ENCODE measurements around the gene CRABP2.

Gene CRABP2

GRCh38 chr1:156741481-156741983 is 36.1 kb upstream of the CRABP2 start:
- H3K36me3 ChIP-seq (ENCODE audit: control insufficient read depth, insufficient read depth, low read length), result peaks cover 19% of the 10 kb centered on the region

GRCh38 chr1:156740741-156741480 is 35.5 kb upstream of the CRABP2 start, which contains the start of gene MRPL24:
Gene MRPL24 (minus strand): TSS chr1:156741088. CDS start chr1:156738704, 2,384 bp downstream.
- Histone ChIP-seq H3K27ac (ENCODE audit: insufficient read depth, low read depth, low read length, poor library complexity, severe bottlenecking) (peak within 1 kb of the TSS; percentile 77), H3K36me3 (ENCODE audit: control insufficient read depth, insufficient read depth, low read length) (peaks cover 23% of the 10 kb centered on the region), H3K9me3 (ENCODE audit: control insufficient read depth, low read length) (no peaks in the 10 kb centered on the region), H3K4me3 (ENCODE audit: insufficient read depth, low read depth, low read length) (peak within 1 kb of the TSS; percentile 69), H3K27me3 (ENCODE audit: control insufficient read depth, insufficient read depth, low read length, poor library complexity, severe bottlenecking) (no peaks in the 10 kb centered on the region), H3K4me1 (ENCODE audit: control insufficient read depth, insufficient read depth, low read length) (peaks cover 20% of the 10 kb centered on the region)
- WGBS, 2 experiments, result 0 to 1% methylated on average over 38 of the region's 38 CpGs

More at GRCh38 chr1:156741481-156741983, 36.1 kb upstream of the CRABP2 start:
- peaks cover 24% of the 10 kb centered on the region for H3K4me1 ChIP-seq (ENCODE audit: control insufficient read depth, insufficient read depth, low read length)
- 49 to 53% methylated on average over 8 of the region's 8 CpGs for WGBS, 2 experiments
- H3K27ac ChIP-seq (ENCODE audit: insufficient read depth, low read depth, low read length, poor library complexity, severe bottlenecking), result peak overlapping the region; percentile 77
- H3K27me3 ChIP-seq (ENCODE audit: control insufficient read depth, insufficient read depth, low read length, poor library complexity, severe bottlenecking), result no peaks in the 10 kb centered on the region
- peak overlapping the region; percentile 2 for H3K4me3 ChIP-seq (ENCODE audit: insufficient read depth, low read depth, low read length)
- no peaks in the 10 kb centered on the region for H3K9me3 ChIP-seq (ENCODE audit: control insufficient read depth, low read length)

DNA sequence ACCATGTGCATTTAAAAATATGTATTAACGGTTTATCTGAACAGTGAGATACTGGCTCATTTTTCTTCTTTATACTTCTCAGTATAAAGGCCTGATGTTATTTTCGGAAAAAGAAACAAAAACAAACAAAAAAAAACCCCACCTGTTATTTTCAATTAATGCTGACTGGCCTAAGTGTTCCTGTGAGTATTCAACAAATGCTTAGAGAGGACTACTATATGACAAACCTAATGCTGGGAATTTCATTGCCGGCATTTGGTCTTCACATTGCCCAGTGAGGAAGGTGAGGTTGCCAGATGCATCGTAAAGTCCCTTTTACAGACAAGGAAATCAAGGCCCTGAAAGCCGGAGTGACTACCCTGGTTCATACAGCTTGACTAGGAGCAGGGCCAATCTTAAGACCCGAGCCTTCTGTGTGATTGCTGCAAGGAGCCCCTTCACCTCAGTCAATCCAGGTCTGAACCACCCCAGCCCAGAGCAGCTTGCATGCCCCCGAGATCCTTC is 34.9 kb upstream of the CRABP2 start:
- no peaks in the 10 kb centered on the region for H3K27me3 ChIP-seq (ENCODE audit: control insufficient read depth, insufficient read depth, low read length, poor library complexity, severe bottlenecking)
- H3K27ac ChIP-seq (ENCODE audit: insufficient read depth, low read depth, low read length, poor library complexity, severe bottlenecking), result peak overlapping the region; percentile 33
- H3K36me3 ChIP-seq (ENCODE audit: control insufficient read depth, insufficient read depth, low read length), result peaks cover 23% of the 10 kb centered on the region
- peaks cover 14% of the 10 kb centered on the region for H3K4me1 ChIP-seq (ENCODE audit: control insufficient read depth, insufficient read depth, low read length)
- 35 to 41% methylated on average over 6 to 7 of the region's 7 CpGs for WGBS, 2 experiments
- H3K4me3 ChIP-seq (ENCODE audit: insufficient read depth, low read depth, low read length), result peak overlapping the region; percentile 69
- no peaks in the 10 kb centered on the region for H3K9me3 ChIP-seq (ENCODE audit: control insufficient read depth, low read length)

- Histone ChIP-seq H3K27ac (ENCODE audit: insufficient read depth, low read depth, low read length, poor library complexity, severe bottlenecking) (no peak overlapping the region), H3K27me3 (ENCODE audit: control insufficient read depth, insufficient read depth, low read length, poor library complexity, severe bottlenecking) (no peaks in the 10 kb centered on the region), H3K36me3 (ENCODE audit: control insufficient read depth, insufficient read depth, low read length) (peaks cover 24% of the 10 kb centered on the region), H3K4me3 (ENCODE audit: insufficient read depth, low read depth, low read length) (no peak overlapping the region), H3K4me1 (ENCODE audit: control insufficient read depth, insufficient read depth, low read length) (peaks cover 10% of the 10 kb centered on the region), H3K9me3 (ENCODE audit: control insufficient read depth, low read length) (no peaks in the 10 kb centered on the region)
- WGBS, 2 experiments, result 89 to 100% methylated on average over 2 of the region's 2 CpGs
Measured at GRCh38 chr1:156738916-156739315, 33.5 kb upstream of the CRABP2 start.

GRCh38 chr1:156738407-156738806 is 33.0 kb upstream of the CRABP2 start:
- Histone ChIP-seq H3K4me3 (ENCODE audit: insufficient read depth, low read depth, low read length) (no peak overlapping the region), H3K4me1 (ENCODE audit: control insufficient read depth, insufficient read depth, low read length) (peaks cover 10% of the 10 kb centered on the region), H3K27me3 (ENCODE audit: control insufficient read depth, insufficient read depth, low read length, poor library complexity, severe bottlenecking) (no peaks in the 10 kb centered on the region), H3K36me3 (ENCODE audit: control insufficient read depth, insufficient read depth, low read length) (peaks cover 20% of the 10 kb centered on the region), H3K27ac (ENCODE audit: insufficient read depth, low read depth, low read length, poor library complexity, severe bottlenecking) (no peak overlapping the region), H3K9me3 (ENCODE audit: control insufficient read depth, low read length) (no peaks in the 10 kb centered on the region)
- WGBS, 2 experiments, result 95 to 96% methylated on average over 10 of the region's 10 CpGs

DNA sequence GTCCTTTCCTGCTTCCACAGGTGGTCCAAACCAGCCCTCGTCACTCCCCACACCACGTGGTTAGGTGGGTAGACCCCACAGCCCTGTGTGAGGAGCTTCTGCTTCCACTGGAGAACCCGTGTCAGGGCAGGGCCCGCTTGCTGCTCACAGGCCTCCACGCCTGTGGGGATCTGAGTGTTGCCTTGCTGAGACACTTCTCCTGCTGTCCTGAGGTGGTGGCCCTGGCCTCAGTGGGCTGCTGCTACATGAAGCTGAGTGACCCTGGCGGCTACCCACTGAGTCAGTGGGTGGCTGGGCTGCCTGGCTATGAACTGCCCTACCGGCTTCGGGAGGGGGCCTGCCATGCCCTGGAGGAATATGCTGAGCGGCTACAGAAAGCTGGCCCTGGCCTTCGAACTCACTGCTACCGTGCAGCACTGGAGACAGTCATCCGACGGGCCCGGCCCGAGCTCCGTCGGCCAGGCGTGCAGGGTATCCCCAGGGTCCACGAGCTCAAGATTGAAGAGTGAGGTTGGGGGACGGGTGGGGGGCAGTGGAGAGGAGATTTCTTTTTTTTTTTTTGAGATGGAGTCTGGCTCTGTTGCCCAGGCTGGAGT is 28.7 kb upstream of the CRABP2 start:
- Histone ChIP-seq H3K36me3 (ENCODE audit: control insufficient read depth, insufficient read depth, low read length) (peaks cover 11% of the 10 kb centered on the region), H3K27ac (ENCODE audit: insufficient read depth, low read depth, low read length, poor library complexity, severe bottlenecking) (no peak overlapping the region), H3K9me3 (ENCODE audit: control insufficient read depth, low read length) (no peaks in the 10 kb centered on the region), H3K27me3 (ENCODE audit: control insufficient read depth, insufficient read depth, low read length, poor library complexity, severe bottlenecking) (no peaks in the 10 kb centered on the region), H3K4me1 (ENCODE audit: control insufficient read depth, insufficient read depth, low read length) (peaks cover 2% of the 10 kb centered on the region), H3K4me3 (ENCODE audit: insufficient read depth, low read depth, low read length) (no peak overlapping the region)
- WGBS, 2 experiments, result 95 to 96% methylated on average over 20 of the region's 20 CpGs

- no peaks in the 10 kb centered on the region for H3K27me3 ChIP-seq (ENCODE audit: control insufficient read depth, insufficient read depth, low read length, poor library complexity, severe bottlenecking)
- H3K4me3 ChIP-seq (ENCODE audit: insufficient read depth, low read depth, low read length), result peak within 1 kb of the TSS; percentile 100
- whole genome bisulfite sequencing, 2 experiments, result 4% methylated on average over 57 of the region's 57 CpGs
- no peaks in the 10 kb centered on the region for H3K9me3 ChIP-seq (ENCODE audit: control insufficient read depth, low read length)
- peaks cover 9% of the 10 kb centered on the region for H3K36me3 ChIP-seq (ENCODE audit: control insufficient read depth, insufficient read depth, low read length)
- H3K27ac ChIP-seq (ENCODE audit: insufficient read depth, low read depth, low read length, poor library complexity, severe bottlenecking), result peak within 1 kb of the TSS; percentile 92
- H3K4me1 ChIP-seq (ENCODE audit: control insufficient read depth, insufficient read depth, low read length), result peaks cover 26% of the 10 kb centered on the region
Measured at GRCh38 chr1:156728599-156729462, 23.4 kb upstream of the CRABP2 start, which contains the start of gene ISG20L2. Gene ISG20L2 (minus strand): TSS chr1:156728766. CDS start chr1:156727652, 1,114 bp downstream.

DNA sequence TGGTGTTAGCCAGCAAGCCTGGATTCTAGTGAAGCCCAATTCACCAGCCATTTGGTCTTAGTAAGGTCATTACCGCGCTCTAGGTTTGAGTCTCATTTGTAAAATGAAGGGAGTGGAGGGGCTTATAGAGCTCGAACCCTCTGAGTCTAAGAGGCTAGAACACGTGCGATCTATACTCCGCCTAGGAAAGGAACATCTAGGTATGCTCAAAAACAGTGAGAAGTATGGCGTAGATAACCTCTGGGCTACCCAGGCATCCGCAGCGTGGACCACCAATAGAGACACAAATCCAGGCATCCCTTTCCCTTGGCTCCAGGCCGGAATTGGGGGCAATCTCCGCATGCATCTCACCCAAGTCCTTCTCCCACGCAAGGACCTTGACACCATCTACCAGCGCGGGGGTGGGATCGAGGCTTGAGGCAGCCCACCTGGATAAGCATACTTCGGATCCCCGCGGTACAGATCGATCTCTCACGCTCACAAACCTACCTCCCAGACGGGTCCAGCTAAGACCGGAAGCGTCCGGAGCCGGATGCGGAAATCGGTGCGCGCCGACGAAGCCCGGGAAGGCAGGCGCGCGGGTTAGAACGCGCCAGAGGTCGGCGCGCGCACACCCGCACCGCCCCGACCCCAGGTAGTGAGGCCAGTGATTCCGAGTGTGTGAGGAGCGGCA is 22.7 kb upstream of the CRABP2 start, which contains the start of gene METTL25B:
Gene METTL25B (plus strand): TSS at position 544 of the 673 bp plus-strand sequence. CDS start 636 bp downstream, outside the sequence.
- 1% methylated on average over 46 of the region's 46 CpGs for WGBS, 2 experiments
- Histone ChIP-seq H3K27me3 (ENCODE audit: control insufficient read depth, insufficient read depth, low read length, poor library complexity, severe bottlenecking) (no peaks in the 10 kb centered on the region), H3K4me3 (ENCODE audit: insufficient read depth, low read depth, low read length) (peak within 1 kb of the TSS; percentile 100), H3K4me1 (ENCODE audit: control insufficient read depth, insufficient read depth, low read length) (peaks cover 26% of the 10 kb centered on the region), H3K36me3 (ENCODE audit: control insufficient read depth, insufficient read depth, low read length) (peaks cover 16% of the 10 kb centered on the region), H3K9me3 (ENCODE audit: control insufficient read depth, low read length) (no peaks in the 10 kb centered on the region), H3K27ac (ENCODE audit: insufficient read depth, low read depth, low read length, poor library complexity, severe bottlenecking) (peak within 1 kb of the TSS; percentile 92)

DNA sequence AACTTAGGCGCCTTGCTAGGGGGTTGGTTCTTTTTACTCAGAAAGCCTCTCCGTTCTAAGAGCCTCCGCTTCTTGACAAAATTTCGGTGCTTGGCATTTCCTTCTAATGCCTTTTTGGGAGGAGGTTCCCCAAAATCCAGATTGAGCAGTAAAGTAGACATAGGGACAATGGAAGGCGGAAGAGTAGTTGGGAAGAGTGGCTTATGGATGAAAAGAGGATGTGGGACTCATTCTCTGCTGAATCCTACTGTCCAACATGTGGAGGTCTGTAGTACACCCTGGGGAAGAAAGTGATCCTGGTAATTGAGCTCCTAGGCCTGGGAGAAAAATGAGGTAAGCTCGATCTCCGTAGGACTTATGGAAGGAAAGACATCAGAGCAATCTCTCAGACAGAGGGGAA is 22.1 kb upstream of the CRABP2 start:
- H3K27ac ChIP-seq (ENCODE audit: insufficient read depth, low read depth, low read length, poor library complexity, severe bottlenecking), result no peak overlapping the region
- 67 to 70% methylated on average over 7 of the region's 7 CpGs for WGBS, 2 experiments
- no peaks in the 10 kb centered on the region for H3K27me3 ChIP-seq (ENCODE audit: control insufficient read depth, insufficient read depth, low read length, poor library complexity, severe bottlenecking)
- H3K4me3 ChIP-seq (ENCODE audit: insufficient read depth, low read depth, low read length), result peak overlapping the region; percentile 100
- peaks cover 22% of the 10 kb centered on the region for H3K36me3 ChIP-seq (ENCODE audit: control insufficient read depth, insufficient read depth, low read length)
- H3K4me1 ChIP-seq (ENCODE audit: control insufficient read depth, insufficient read depth, low read length), result peaks cover 26% of the 10 kb centered on the region
- H3K9me3 ChIP-seq (ENCODE audit: control insufficient read depth, low read length), result no peaks in the 10 kb centered on the region
